ENCODE data around the gene PAMR1.

DNA sequence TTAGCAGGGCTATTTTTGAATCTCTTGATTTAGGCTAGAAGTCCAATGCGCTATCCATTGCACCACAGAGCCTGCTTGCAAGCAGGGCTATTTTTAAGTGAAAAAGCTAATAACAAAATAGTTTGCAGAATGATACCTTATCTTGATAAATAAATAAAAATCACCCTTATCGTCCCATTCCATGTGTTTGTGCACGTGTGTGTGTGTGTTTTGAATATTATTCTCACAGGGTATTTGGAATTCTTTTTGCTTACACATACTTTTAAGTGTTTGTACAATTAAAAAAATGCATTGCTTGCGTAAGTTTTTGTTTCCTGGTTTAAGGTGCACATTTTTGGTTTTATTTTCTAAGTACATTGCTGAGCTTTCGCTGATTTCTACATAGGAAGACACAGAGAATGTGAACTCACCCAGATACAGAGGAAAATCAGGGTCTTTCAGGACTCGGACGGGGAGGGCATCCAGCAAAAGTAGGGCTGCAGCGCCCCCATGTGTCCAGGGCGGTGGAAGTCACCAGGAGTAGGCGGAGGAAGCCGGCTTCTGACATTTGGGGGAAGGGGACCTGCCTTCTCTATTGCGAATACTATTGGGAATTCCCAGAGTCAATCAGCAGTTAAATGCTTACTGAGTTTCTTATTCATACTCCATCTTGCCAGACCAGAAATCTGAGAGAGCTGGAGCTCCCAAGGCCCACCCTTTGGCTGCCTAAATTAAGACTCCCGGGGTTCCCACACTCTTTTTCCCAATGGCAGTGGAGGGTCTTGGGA lies 133.3 kb downstream of the PAMR1 start:
- TF ChIP-seq POLR2A (IDR thresholded peaks at IDR 0.05): no peak
- TF ChIP-seq, protein P1, sequence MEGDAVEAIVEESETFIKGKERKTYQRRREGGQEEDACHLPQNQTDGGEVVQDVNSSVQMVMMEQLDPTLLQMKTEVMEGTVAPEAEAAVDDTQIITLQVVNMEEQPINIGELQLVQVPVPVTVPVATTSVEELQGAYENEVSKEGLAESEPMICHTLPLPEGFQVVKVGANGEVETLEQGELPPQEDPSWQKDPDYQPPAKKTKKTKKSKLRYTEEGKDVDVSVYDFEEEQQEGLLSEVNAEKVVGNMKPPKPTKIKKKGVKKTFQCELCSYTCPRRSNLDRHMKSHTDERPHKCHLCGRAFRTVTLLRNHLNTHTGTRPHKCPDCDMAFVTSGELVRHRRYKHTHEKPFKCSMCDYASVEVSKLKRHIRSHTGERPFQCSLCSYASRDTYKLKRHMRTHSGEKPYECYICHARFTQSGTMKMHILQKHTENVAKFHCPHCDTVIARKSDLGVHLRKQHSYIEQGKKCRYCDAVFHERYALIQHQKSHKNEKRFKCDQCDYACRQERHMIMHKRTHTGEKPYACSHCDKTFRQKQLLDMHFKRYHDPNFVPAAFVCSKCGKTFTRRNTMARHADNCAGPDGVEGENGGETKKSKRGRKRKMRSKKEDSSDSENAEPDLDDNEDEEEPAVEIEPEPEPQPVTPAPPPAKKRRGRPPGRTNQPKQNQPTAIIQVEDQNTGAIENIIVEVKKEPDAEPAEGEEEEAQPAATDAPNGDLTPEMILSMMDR (IDR thresholded peaks at IDR 0.05): peak; percentile 78 to 96
